MM.1S (cell line): ENCODE data around the gene DMAC1.

Experiments
- DNase-seq: peaks from one replicate; pipeline ENCODE4 v3.0.0-alpha.2; 2015
- H2AFZ ChIP-seq: fragments of 300-600 bp; sonication (generic); 2 replicates; pipeline ENCODE4 v1.6.0; 2016; ENCODE audit warnings: antibody characterized with exemption, low read length
- H3F3A ChIP-seq: fragments of 300-600 bp; sonication (generic); 2 replicates; pipeline ENCODE4 v1.6.1; 2016; ENCODE audit warnings: mild to moderate bottlenecking, antibody characterized with exemption, low read length, moderate library complexity, mixed read lengths; ENCODE audit not compliant: insufficient read depth
- H3K27ac ChIP-seq: fragments of 300-600 bp; sonication (generic); 2 replicates; pipeline ENCODE4 v1.5.1; 2016; ENCODE audit warnings: mild to moderate bottlenecking, low read length
- H3K27me3 ChIP-seq: fragments of 300-600 bp; sonication (generic); replicated peaks from 2 replicates; pipeline ENCODE4 v1.6.0; 2016; ENCODE audit warnings: low read length; ENCODE audit not compliant: insufficient read depth
- H3K36me3 ChIP-seq: fragments of 300-600 bp; sonication (generic); replicated peaks from 2 replicates; pipeline ENCODE4 v1.6.1; 2016; ENCODE audit warnings: mild to moderate bottlenecking, low read length, mixed read lengths; ENCODE audit not compliant: insufficient read depth
- H3K4me1 ChIP-seq: fragments of 300-600 bp; sonication (generic); 2 replicates; pipeline ENCODE4 v1.6.1; 2016; ENCODE audit warnings: low read length, mixed read lengths
- H3K4me2 ChIP-seq: fragments of 300-600 bp; sonication (generic); 2 replicates; pipeline ENCODE4 v1.6.0; 2016; ENCODE audit warnings: low read depth, low read length
- H3K4me3 ChIP-seq: fragments of 300-600 bp; sonication (generic); 2 replicates; pipeline ENCODE4 v1.5.1; 2016; ENCODE audit warnings: low read length, mixed read lengths
- H3K79me2 ChIP-seq: fragments of 300-600 bp; sonication (generic); 2 replicates; pipeline ENCODE4 v1.6.1; 2016; ENCODE audit warnings: mixed run types, low read length, mixed read lengths
- H3K9ac ChIP-seq: fragments of 300-600 bp; sonication (generic); 2 replicates; pipeline ENCODE4 v1.6.1; 2016; ENCODE audit warnings: low read length, mixed read lengths
- H3K9me2 ChIP-seq: fragments of 300-600 bp; sonication (generic); replicated peaks from 2 replicates; pipeline ENCODE4 v1.6.1; 2016; ENCODE audit warnings: mild to moderate bottlenecking, low read length, mixed read lengths; ENCODE audit not compliant: insufficient read depth
- H3K9me3 ChIP-seq: fragments of 300-600 bp; sonication (generic); replicated peaks from 2 replicates; pipeline ENCODE4 v1.6.1; 2016; ENCODE audit warnings: mild to moderate bottlenecking, low read length, mixed read lengths; ENCODE audit not compliant: insufficient read depth
- H4K20me1 ChIP-seq: fragments of 300-600 bp; sonication (generic); 2 replicates; pipeline ENCODE4 v1.6.1; 2016; ENCODE audit warnings: mild to moderate bottlenecking, low read length, moderate library complexity, mixed read lengths; ENCODE audit not compliant: insufficient read depth
- CTCF ChIP-seq: fragments of 300-600 bp; sonication (generic); IDR thresholded peaks from 2 replicates; pipeline ENCODE4 v1.5.1; 2016; ENCODE audit warnings: antibody characterized with exemption, low read length, mixed read lengths
- EZH2 ChIP-seq: fragments of 300-600 bp; sonication (generic); optimal IDR thresholded peaks from 2 replicates; pipeline ENCODE3; 2017; ENCODE audit warnings: low read depth, mild to moderate bottlenecking, antibody characterized with exemption, low read length, mixed read lengths
- EZH2phosphoT487 ChIP-seq: fragments of 300-600 bp; sonication (generic); IDR thresholded peaks from 2 replicates; pipeline ENCODE4 v1.6.1; 2018; ENCODE audit warnings: antibody characterized with exemption, low read length

Gene DMAC1

GRCh38 chr9:7778851-7779600 is 20.6 kb downstream of the DMAC1 start:
- Histone ChIP-seq H3K27me3 (no peaks in the 10 kb centered on the region), H4K20me1 (no peaks in the 10 kb centered on the region), H3K79me2 (no peaks in the 10 kb centered on the region), H3K27ac (no peak overlapping the region), H3K4me3 (no peak overlapping the region), H2AFZ (no peak overlapping the region), H3K9me3 (no peaks in the 10 kb centered on the region), H3K4me2 (no peak overlapping the region), H3K9ac (no peak overlapping the region), H3F3A (no peaks in the 10 kb centered on the region), H3K4me1 (no peaks in the 10 kb centered on the region), H3K9me2 (no peaks in the 10 kb centered on the region), H3K36me3 (no peaks in the 10 kb centered on the region)
- no peak for DNase-seq
- no peak for TF ChIP-seq EZH2phosphoT487
- no peak for TF ChIP-seq EZH2
- TF ChIP-seq CTCF, result no peak

GRCh38 chr9:7777771-7778170 is 21.8 kb downstream of the DMAC1 start:
- Histone ChIP-seq H3K27me3 (no peaks in the 10 kb centered on the region), H3K9me3 (no peaks in the 10 kb centered on the region), H3K4me2 (no peak overlapping the region), H3K9me2 (no peaks in the 10 kb centered on the region), H3K4me3 (no peak overlapping the region), H2AFZ (no peak overlapping the region), H3K79me2 (no peaks in the 10 kb centered on the region), H3K9ac (no peak overlapping the region), H3K27ac (no peak overlapping the region), H3K36me3 (no peaks in the 10 kb centered on the region), H3K4me1 (no peaks in the 10 kb centered on the region), H3F3A (no peaks in the 10 kb centered on the region), H4K20me1 (no peaks in the 10 kb centered on the region)
- no peak for DNase-seq
- TF ChIP-seq EZH2phosphoT487 (no peak), EZH2 (no peak), CTCF (no peak)

- Histone ChIP-seq H3F3A (no peaks in the 10 kb centered on the region), H3K79me2 (no peaks in the 10 kb centered on the region), H3K27me3 (no peaks in the 10 kb centered on the region), H3K4me1 (no peaks in the 10 kb centered on the region), H3K9me3 (no peaks in the 10 kb centered on the region), H3K9ac (no peak overlapping the region), H2AFZ (no peak overlapping the region), H4K20me1 (no peaks in the 10 kb centered on the region), H3K27ac (no peak overlapping the region), H3K4me2 (no peak overlapping the region), H3K36me3 (no peaks in the 10 kb centered on the region), H3K9me2 (no peaks in the 10 kb centered on the region), H3K4me3 (no peak overlapping the region)
- TF ChIP-seq EZH2phosphoT487 (no peak), CTCF (no peak), EZH2 (no peak)
- DNase-seq, result no peak
Observed at GRCh38 chr9:7770111-7770510, 29.5 kb downstream of the DMAC1 start.
